CD4-positive, alpha-beta T cell treated with Interleukin-4 for 1 hour (primary cell): Measurements from ENCODE around the gene CLEC11A.
A peak's percentile ranks its signal among the peaks of the same experiment; 100 is the strongest.
"Not testable (repeated sequence)": the region's sequence is repeated elsewhere in the genome, so short reads cannot be mapped to it uniquely, and the experiment has no call there.

ENCODE experiments used
- DNase-seq, 2 donors: peaks; one replicate each; pipeline ENCODE4 v3.0.0-alpha.2; 2020 to 2022

CLEC11A gene

DNA sequence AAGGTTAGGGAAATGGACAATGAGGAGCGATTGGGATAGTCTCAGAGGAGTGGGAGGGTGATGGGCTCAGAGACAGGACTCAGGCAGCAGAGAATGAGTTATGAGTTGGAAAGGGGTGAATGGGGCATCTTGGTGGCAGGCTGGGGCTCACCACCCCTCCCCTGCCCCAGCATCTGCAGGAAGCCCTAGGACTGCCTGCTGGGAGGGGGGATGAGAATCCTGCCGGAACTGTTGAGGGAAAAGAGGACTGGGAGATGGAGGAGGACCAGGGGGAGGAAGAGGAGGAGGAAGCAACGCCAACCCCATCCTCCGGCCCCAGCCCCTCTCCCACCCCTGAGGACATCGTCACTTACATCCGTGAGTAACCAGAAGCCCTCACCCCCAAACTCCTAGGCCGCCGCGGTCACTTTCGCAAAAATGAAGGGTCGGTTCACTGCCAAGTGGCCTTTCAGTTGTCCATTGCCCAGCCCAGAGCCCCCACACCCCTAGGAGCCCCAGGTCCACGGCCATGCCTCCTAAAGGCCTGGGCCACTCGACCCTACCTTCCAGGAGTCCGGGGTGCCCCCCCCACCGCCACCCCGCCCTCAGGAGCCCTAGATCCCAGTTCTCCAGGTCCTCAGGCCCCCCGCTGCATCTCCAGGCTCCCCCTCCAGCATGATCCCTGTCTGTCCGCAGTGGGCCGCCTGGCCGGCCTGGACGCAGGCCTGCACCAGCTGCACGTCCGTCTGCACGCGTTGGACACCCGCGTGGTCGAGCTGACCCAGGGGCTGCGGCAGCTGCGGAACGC, 764 bp downstream of the CLEC11A start:
- no peak for DNase-seq

DNA sequence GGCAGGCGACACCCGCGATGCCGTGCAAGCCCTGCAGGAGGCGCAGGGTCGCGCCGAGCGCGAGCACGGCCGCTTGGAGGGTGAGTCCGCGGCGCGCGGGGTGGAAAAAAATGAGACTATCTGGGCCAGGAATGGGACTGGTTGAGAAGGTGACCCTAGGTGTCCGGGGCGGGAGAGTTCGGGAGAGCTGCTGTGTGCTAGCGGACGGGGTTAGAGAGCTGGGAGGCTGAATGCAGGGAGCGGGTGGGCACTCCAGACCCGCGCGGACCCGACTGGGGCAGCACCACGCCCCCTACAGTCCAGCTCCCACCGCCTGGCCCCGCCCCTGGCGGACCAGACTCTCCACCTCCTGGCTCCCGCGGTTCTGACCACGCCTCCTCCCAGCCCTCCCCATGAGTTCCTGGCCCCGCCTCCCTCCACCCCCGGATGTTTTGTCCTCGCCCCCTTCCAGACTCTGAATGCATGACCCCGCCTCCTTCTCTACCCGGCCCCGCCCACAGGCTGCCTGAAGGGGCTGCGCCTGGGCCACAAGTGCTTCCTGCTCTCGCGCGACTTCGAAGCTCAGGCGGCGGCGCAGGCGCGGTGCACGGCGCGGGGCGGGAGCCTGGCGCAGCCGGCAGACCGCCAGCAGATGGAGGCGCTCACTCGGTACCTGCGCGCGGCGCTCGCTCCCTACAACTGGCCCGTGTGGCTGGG, 1.5 kb downstream of the CLEC11A start:
- DNase-seq = peak; percentile 94 to 97

DNA sequence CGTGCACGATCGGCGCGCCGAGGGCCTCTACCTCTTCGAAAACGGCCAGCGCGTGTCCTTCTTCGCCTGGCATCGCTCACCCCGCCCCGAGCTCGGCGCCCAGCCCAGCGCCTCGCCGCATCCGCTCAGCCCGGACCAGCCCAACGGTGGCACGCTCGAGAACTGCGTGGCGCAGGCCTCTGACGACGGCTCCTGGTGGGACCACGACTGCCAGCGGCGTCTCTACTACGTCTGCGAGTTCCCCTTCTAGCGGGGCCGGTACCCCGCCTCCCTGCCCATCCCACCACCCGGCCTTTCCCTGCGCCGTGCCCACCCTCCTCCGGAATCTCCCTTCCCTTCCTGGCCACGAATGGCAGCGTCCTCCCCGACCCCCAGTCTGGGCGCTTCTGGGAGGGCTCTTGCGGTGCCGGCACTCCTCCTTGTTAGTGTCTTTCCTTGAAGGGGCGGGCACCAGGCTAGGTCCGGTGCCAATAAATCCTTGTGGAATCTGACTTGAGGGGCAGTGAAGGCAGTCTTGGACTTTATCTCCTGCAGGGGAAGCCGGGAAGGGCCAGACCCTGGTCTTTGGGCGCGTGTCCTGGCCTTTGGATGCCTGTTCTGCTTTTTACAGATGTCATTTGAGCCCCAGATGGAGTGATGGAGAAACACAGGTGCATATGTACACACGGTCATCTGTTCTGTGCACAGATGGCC, 2.2 kb downstream of the CLEC11A start:
- no peak for DNase-seq

DNA sequence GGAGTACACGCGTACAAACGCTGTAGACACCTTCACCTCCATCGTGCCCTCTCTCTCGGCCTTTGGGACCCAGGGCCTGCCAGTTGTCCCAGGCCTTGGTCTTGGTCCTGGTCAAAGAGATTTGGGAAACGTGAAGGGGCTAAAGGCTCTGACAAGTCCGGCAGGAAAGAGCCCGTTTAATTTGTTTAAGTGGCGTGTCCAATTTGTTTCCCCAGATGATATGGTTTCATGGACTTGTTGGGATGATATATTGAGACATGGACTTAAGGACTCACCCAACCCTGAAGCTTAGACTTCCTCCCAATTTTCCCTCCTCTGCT, 2.7 kb downstream of the CLEC11A start:
- DNase-seq = no peak

DNA sequence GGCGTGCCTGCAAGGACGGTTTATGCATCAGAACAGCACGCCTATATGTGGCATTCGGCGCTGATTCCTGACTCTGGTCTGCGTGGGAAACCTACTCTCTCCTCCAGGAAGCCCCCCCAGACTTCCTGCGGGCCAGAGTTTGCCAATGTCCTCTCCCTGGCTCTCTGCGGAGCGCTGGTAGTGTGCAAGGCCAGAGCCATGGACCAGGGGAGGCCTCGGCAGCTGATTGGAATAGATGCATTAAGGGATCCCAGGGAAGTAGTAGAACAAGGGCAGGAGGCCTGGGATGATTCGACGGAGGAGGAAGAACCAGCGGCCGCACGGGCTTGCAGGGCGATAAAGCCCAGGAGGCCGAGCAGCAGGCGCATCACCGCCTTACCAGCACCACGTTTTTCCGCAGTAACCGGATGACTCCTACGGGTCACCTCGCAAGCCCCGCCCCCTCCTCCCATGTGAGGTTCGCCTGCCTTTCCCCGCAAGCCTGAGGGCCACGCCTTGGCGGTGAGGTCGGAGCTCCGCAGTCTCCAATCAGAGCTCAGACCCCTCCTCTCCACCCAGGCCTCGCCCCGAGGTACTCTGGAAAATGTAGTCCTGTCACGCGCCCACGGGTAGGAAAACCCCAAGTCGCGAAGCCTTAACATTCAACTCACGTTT, 5.0 kb downstream of the CLEC11A start:
- peak; percentile 65 to 92 for DNase-seq

DNA sequence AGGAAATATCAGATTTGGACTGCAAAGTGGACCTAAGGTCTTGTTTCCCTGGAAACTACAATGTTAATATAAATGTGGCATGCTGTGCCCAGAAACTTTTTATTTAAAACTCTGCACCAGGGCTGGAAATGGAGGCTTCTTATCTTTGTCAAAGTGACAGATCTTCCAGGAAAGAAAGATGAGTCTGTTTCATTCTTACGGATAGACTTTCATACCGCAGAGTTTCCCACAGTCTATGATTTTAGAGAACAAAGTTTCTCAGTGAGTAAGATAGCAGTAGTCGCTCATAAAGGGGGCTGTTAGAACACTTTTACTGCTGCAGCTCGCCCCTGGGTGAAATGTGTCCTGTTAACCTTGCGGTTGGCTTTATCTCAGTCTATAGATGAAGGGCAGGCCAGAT, 6.7 kb downstream of the CLEC11A start:
- DNase-seq = no peak

DNA sequence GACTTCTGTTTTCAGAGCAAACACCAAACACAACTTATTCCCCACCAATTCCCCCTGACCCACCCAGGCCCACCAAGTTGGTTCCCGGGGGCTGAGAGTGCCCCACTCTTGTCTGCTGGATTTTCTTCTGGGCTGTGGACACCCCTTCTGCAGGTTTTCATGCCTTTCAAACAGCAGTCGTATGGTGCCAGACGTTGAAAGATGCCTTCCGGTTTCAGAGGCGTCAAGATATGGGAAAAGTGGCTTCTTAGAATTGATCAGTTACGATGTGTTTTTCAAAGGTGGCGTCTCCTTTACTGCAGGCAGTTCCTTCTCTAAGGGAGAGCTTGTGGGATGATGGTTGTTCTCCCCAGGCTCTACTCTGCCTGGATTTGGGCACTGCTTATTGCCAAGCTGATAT, 12.7 kb downstream of the CLEC11A start:
- no peak for DNase-seq

DNA sequence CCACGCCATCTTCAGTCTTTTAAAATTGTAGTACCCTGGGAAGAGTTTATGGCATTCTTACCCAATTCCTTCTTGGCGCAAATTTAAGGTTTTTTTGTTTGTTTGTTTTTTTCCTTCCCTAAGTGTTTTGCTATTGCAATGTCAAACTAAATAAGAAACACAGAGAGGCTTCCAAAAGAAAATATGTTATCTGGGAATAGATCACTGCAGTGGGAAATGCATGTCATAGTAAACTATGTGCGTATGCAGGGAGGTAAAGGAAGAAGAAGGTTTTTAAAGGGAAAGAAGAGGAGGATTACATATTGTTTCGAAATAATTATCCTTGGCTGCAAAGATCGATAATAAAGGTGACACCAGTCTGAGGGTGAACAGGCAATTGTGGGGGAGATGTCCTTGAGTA, 13.2 kb downstream of the CLEC11A start:
- no peak for DNase-seq

DNA sequence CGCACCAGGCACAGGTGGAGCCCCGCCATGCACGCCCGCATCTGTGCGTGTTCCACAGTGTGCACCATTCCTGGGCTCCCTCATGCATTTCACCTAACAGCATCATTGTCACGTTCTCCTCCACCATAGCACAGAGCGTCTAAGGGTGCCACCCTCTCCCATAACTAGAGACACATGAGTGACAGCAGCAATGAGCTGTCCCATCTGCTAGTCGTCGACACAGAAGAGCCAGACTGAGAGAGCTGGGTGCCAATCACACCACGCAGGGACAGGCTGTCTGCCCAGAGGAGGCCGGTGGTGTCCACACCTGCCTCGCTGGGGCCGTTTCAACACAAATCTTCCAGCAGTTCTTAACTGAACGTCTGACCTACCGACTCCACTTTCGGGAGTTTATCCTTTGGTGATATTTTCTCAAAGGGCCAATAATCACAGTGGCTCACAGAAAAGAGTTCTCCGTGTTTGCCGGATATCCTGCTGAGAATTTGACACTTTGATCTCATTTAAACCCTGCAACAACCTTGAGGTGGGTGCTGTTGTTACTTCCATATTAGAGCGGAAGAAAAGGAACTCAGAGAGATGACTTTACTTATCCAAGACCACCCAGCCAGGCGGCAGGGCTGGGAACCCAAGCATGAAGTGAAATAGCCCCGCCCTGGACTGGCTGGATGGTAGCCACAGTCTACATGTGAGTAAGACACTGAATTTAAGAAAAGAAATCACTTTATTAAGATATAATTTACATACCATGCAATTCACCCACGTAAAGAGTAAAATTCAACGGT, 16.2 kb downstream of the CLEC11A start:
- DNase-seq = no peak

DNA sequence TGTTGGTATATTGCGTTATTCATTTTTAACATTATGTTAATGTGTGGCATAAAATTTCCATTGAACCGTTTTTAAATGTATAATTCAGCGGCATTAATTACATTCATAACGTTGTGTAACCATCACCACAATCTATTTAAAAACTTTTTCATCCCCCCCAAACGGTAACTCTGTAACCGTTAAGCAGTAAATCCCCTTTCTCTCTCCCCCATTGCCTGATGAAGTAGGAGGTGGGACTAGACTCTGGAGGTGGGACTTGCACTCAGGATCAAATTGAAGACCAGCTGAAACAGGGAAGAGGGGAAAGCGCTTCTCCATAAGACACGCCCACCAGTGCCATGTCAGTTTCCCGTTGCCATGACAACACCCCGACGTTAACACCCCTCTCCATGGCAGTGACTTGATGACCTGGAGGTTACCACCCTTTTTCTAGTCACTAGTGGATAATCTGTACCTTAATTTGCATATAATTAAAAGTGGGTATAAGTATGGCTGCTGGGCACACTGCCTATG, 16.8 kb downstream of the CLEC11A start:
- DNase-seq = no peak

DNA sequence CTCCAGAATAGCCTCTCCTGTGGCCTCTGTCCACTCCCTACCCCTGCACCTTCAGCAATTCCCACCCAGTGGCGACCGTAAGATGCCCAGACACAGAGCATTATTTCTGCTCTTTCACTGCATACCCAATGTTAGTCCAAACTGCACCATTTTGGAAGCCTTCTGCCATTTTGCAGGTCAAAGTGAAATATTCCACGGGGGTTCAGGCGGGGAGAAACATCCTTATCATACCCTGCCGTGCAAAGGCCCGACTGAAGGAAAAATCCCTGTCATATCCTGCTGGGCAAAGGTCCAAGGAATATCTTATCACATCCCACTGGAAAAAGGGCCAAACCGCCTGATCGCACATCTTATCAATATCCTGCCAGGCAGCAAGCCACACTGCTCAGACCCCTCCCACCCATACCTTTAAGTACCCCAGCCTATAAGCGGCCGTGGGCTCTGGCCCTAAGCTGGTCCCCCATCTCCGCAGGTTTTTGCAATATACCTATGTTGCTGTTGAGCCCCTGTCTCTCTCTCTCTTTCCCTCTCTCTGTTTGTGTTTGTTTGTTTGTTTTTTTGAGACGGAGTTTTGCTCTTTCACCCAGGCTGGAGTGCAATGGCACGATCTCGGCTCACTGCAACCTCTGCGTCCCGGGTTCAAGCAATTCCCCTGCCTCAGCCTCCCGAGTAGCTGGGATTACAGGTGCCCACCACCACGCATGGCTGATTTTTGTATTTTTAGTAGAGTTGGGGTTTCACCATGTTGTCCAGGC, 18.2 kb downstream of the CLEC11A start:
- no peak for DNase-seq

DNA sequence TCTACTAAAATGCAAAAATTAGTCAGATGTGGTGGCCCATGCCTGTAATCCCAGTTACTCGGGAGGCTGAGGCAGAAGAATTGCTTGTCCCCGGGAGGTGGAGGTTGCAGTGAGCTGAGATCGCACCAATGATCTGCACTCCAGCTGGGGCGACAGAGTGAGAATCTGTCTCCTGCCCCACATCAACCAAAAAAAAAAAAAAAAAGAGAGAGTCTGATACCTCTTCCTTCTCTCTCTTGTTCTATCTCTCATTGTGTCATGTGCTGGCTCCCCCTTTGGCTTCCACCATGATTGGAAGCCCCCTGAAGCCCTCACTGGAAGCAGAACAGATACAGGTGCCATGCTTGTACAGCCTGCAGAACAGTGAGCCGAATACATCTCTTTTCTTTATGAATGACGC, 20.4 kb downstream of the CLEC11A start:
- DNase-seq = no peak

DNA sequence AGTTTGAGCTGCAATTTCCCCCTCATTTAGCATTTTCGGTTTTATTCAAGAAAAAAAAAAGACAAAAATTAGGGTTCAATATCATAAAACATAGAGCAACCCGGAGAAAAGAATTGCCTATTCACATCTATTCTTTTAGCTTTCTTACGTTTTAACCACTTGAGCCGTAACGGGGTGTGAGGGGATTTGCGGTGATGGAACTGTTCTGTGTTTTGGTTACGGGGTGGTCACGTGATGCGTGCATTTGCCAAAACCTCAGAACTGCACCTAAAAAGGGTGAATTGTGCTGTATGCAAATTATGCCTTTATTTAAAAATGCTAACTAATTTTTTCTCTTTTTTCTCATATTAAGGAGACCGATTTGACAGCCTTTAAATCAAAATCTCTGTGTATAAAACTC, 22.1 kb downstream of the CLEC11A start:
- no peak for DNase-seq

DNA sequence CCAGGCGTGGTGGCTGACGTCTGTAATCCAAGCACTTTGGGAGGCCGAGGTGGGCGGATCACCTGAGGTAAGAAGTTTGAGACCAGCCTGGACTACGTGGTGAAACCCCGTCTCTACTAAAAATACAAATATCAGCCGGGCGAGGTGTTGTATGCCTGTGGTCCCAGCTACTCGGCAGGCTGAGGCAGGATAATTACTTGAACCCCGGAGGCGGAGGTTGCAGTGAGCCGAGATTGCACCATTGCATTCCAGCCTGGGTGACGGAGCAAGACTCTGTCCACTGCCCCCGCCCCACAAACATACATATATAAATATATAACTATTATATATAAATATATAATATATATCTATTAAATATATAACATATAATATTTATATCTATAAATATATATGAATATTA, 24.0 kb downstream of the CLEC11A start:
- DNase-seq = not testable (repeated sequence)

DNA sequence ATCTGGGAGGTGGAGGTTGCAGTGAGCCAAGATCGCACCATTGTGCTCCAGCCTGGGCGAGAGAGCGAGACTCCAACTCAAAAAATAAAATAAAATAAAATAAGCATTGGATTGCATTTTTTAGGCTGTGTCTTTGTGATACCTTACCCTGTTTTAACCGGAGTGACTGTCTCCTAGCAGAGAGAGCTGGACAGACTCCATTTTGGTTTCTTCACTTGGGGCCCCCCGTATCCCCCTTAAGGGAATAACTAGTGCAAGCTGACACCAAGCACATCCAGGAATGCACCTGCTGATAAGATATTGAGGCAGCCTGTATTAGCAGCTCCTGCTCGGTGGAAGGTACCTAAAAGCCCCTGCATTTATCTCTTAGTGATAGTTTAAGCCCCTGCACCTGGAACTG, 26.3 kb downstream of the CLEC11A start:
- no peak for DNase-seq

DNA sequence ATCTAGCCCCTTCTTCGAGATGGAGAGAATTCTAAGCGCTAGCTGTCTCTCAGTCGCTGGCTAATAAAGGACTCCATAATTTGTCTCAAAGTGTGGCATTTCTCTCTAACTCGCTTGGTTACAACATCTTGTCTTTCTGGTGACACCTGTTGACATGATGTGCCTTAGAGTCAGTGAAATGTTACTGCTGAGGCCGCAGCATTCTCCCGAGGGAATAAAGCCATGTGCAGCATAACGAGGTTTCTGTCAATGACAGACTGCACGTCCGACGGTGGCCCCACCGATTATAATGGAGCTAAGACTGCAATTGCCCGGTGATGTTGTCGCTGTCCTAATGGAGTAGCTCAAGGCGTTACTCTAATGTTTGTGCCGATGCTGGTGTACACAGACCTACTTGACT, 26.8 kb downstream of the CLEC11A start:
- no peak for DNase-seq

DNA sequence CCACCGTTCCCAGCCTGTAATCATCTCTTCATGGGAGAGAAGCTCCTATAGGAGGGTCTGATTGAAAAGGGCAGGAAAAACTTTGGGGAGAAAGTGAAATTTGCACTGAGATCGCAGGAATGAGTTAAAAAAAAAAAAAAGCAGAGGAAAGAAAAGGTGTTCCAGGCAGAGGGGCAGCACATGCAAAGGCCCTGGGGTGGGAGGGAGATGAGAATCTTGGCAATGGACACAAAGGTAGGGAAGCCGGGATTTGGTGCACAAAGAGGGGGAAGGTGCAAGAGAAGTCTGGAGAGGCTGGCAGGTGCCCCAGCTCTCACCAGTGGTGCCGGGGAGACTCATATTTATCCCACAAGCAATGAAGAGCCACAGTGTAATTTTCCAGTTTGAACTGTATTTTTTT, 30.7 kb downstream of the CLEC11A start:
- no peak for DNase-seq

DNA sequence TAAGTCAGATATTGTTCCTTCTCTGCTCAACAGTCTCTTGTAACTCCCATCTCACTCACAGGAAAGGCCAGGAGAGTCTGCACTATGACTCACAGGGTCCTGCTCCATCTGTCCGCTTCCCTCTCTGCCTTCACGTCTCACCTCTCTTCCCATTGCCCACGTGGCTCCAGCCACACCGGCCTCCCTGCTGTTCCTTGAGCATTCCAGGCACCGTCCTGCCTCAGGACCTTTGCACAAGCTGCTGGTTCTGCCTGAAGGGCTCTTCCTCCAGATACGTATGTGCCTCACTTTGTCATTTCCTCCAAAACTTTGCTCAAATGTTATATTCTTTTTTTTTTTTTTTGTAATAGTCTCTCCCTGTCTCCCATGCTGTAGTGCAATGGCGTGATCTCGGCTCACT, 33.1 kb downstream of the CLEC11A start:
- not testable (repeated sequence) for DNase-seq

DNA sequence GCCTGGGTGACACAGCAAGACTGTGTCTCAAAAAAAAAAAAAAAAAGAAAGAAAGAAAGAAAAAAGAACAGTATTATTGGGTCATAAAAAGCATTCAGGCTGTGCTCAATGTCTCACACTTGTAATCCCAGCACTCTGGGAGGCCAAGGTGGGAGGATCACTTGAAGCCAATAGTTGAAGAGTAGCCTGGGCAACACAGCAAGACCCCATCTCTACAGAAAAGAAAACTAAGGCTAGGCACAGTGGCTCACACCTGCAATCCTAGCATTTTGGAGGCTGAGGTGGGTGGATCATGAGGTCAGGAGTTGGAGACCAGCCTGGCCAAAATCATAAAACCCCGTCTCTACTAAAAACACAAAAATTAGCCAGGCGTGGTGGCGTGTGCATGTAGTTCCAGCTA, 34.5 kb downstream of the CLEC11A start:
- DNase-seq = not testable (repeated sequence)

DNA sequence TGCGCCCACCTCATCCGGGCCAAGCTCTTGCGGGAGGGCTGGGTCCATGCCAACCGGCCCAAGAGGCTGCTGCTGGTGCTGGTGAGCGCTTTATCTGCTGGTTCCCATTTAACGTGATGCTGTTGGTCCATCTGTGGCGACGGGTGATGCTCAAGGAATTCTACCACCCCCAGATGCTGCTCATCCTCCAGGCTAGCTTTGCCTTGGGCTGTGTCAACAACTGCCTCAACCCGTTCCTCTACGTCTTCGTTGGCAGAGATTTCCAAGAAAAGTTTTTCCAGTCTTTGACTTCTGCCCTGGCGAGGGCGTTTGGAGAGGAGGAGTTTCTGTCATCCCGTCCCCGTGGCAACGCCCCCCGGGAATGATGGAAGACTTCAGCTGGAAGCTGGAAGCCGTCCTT, 35.9 kb downstream of the CLEC11A start:
- DNase-seq = not testable (repeated sequence)

DNA sequence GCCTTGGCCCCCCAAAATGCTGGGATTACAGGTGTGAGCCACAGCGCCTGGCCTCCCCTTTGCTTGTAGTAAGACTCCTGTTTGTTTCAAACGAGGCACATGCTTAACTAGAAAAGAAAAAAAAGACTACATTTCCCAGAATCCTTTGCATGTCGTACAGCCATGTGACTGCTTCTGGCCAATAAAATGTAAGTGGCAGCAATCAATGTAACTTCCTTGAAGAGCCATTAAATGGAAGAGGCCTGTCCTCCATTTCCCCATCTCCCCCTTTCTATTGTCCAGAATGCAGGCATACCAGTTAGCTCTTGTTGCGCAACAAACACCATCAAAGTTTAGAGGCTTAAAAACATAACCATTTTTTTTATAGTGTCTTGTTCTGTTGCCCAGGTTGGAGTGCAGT, 36.7 kb downstream of the CLEC11A start:
- DNase-seq = peak in 1 of 2 donors; percentile 23

DNA sequence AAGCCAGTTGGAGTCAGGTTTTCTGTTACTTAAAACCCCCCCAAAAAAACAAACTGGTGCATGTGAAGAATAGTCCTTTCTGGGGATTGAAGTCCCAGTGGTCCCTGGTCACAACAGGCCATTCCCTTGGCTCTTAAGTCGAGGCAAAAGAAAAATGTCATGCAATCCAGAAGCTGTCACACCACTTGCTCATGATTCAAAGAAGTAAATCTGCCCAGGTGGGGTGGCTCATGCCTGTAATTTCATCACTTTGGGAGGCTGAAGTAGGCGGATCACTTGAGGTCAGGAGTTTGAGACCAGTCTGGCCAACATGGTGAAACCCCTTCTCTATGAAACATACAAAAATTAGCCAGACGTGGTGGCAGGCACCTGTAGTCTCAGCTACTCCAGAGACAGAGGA, 38.3 kb downstream of the CLEC11A start:
- not testable (repeated sequence) for DNase-seq
